ENCODE measurements around the gene ANXA1. TPM values are rescaled to one million over a fixed set of nuclear protein-coding genes. Genes with fewer than 3 reads are reported as not detected.

ANXA1 gene
- total and polyA plus RNA-seq, 2 experiments from 2014 or later = 4.9 to 5.8 TPM

- Histone ChIP-seq H3K4me1 (ENCODE audit: insufficient read depth) (peaks cover 34% of the 10 kb centered on the region; the same call in 1 of the 2 replicates), H3K4me2 (no peak overlapping the region), H3K27ac (ENCODE audit: low read depth) (peak overlapping the region; percentile 86), H3K79me2 (replicated peaks; ENCODE audit: insufficient read depth) (no peaks in the 10 kb centered on the region), H3F3A (replicated peaks; ENCODE audit: low read depth) (no peaks in the 10 kb centered on the region), H3K36me3 (ENCODE audit: insufficient read depth) (no peaks in the 10 kb centered on the region), H3K4me3 (no peak overlapping the region), H2AFZ (no peak overlapping the region), H4K20me1 (replicated peaks; ENCODE audit: insufficient read depth) (no peaks in the 10 kb centered on the region), H3K27me3 (ENCODE audit: insufficient read depth) (no peaks in the 10 kb centered on the region), H3K9me2 (ENCODE audit: insufficient read depth) (no peaks in the 10 kb centered on the region)
- Mint-ChIP-seq H3K27me3 (ENCODE audit: insufficient read depth, low read depth, poor library complexity) (no peaks in the 10 kb centered on the region), H3K36me3 (ENCODE audit: low read depth) (no peaks in the 10 kb centered on the region), H3K9me3 (no peaks in the 10 kb centered on the region), H3K27ac (peak overlapping the region; percentile 48; the same call in 1 of the 2 replicates), H3K4me3 (no peak overlapping the region), H3K4me1 (peaks cover 41% of the 10 kb centered on the region)
- no peak for ATAC-seq
- TF ChIP-seq EZH2phosphoT487 (IDR thresholded peaks at IDR 0.05; ENCODE audit: unreplicated experiment) = no peak
- TF ChIP-seq CTCF (conservative IDR thresholded peaks at IDR 0.05; ENCODE audit: low read depth in 2 of 2) = no peak
- TF ChIP-seq NANOG (IDR thresholded peaks at IDR 0.05; ENCODE audit: borderline replicate concordance) = no peak
- no peak for TF ChIP-seq POLR2AphosphoS5 (IDR thresholded peaks at IDR 0.05; ENCODE audit: low read depth)
- no peak for DNase-seq (ENCODE audit: low spot score)
Measured at GRCh38 chr9:73152953-73153352, 1.3 kb downstream of the ANXA1 start.

- no peaks in the 10 kb centered on the region for H3K9me3 Mint-ChIP-seq
- Histone ChIP-seq H4K20me1 (replicated peaks; ENCODE audit: insufficient read depth) (no peaks in the 10 kb centered on the region), H3K9me2 (ENCODE audit: insufficient read depth) (no peaks in the 10 kb centered on the region), H3K79me2 (replicated peaks; ENCODE audit: insufficient read depth) (no peaks in the 10 kb centered on the region), H2AFZ (peak overlapping the region; percentile 28; the same call in 1 of the 2 replicates), H3K27ac (ENCODE audit: low read depth) (no peak overlapping the region), H3K36me3 (ENCODE audit: insufficient read depth) (no peaks in the 10 kb centered on the region), H3F3A (replicated peaks; ENCODE audit: low read depth) (no peaks in the 10 kb centered on the region), H3K4me2 (no peak overlapping the region), H3K4me1 (ENCODE audit: insufficient read depth) (peaks cover 40% of the 10 kb centered on the region), H3K27me3 (ENCODE audit: insufficient read depth) (no peaks in the 10 kb centered on the region), H3K4me3 (no peak overlapping the region)
- no peak overlapping the region for H3K4me3 Mint-ChIP-seq
- ATAC-seq = no peak
- H3K27ac Mint-ChIP-seq = peak overlapping the region; percentile 87
- TF ChIP-seq CTCF (conservative IDR thresholded peaks at IDR 0.05; ENCODE audit: low read depth in 2 of 2) (no peak), JUNB (IDR thresholded peaks at IDR 0.05; ENCODE audit: unreplicated experiment) (no peak), ZNF462 (CRISPR knock-in tag; IDR thresholded peaks at IDR 0.05) (no peak), NANOG (IDR thresholded peaks at IDR 0.05; ENCODE audit: borderline replicate concordance) (no peak), ZNF331 (CRISPR knock-in tag; IDR thresholded peaks at IDR 0.05; ENCODE audit: low read depth) (no peak), CREB1 (CRISPR knock-in tag; IDR thresholded peaks at IDR 0.05; ENCODE audit: low read depth) (no peak), STAT1 (IDR thresholded peaks at IDR 0.05; ENCODE audit: unreplicated experiment) (no peak), EZH2 (IDR thresholded peaks at IDR 0.05; ENCODE audit: low read depth, unreplicated experiment) (no peak)
- TF ChIP-seq, protein P1, sequence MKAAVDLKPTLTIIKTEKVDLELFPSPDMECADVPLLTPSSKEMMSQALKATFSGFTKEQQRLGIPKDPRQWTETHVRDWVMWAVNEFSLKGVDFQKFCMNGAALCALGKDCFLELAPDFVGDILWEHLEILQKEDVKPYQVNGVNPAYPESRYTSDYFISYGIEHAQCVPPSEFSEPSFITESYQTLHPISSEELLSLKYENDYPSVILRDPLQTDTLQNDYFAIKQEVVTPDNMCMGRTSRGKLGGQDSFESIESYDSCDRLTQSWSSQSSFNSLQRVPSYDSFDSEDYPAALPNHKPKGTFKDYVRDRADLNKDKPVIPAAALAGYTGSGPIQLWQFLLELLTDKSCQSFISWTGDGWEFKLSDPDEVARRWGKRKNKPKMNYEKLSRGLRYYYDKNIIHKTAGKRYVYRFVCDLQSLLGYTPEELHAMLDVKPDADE (IDR thresholded peaks at IDR 0.05) = no peak
- no peaks in the 10 kb centered on the region for H3K36me3 Mint-ChIP-seq (ENCODE audit: low read depth)
- H3K27me3 Mint-ChIP-seq (ENCODE audit: insufficient read depth, low read depth, poor library complexity) = no peaks in the 10 kb centered on the region
- DNase-seq (ENCODE audit: low spot score) = no peak
- H3K4me1 Mint-ChIP-seq = peaks cover 49% of the 10 kb centered on the region
Measured at GRCh38 chr9:73153793-73154227, 2.1 kb downstream of the ANXA1 start.
